SK-N-SH (cell line): Measurements from ENCODE around the gene LRRC46. TPM values are rescaled to one million over a fixed set of nuclear protein-coding genes. Genes with fewer than 3 reads are reported as not detected.

Experiments
- CTCF ChIA-PET: fragments of 300-600, 350-600 bp; formaldehyde crosslinking; extraction: SDS; loops from one replicate; lab custom pipeline; 2021; lab: Yijun Ruan, JAX
- POLR2A ChIA-PET: fragments of 350-600 bp; sonication (Branson Sonifier 250); formaldehyde crosslinking; extraction: SDS; loops from one replicate; lab custom pipeline; 2020; ENCODE audit warnings: antibody characterized with exemption, inconsistent platforms; lab: Yijun Ruan, JAX
- DNase-seq: peaks from one replicate; pipeline ENCODE4 v3.0.0; 2012
- H2AFZ ChIP-seq: fragments of 200-600 bp; sonication (generic); 2 replicates; pipeline ENCODE4 v1.8.1; 2016; ENCODE audit warnings: antibody characterized with exemption, mild to moderate bottlenecking, low read depth
- H3F3A ChIP-seq: fragments of 200-600 bp; sonication (generic); replicated peaks from 2 replicates; pipeline ENCODE3; 2016; ENCODE audit warnings: antibody characterized with exemption, mild to moderate bottlenecking; ENCODE audit not compliant: insufficient read depth
- H3K27ac ChIP-seq, 2 experiments: fragments of 200-500 bp in 1 of 2; fragments of 200-600 bp in 1 of 2; sonication (Bioruptor generic) in 1 of 2; sonication (generic), shearing (Covaris generic) in 1 of 2; 2 replicates each; pipeline versions ENCODE4 v1.5.1 to v1.6.1; 2014 to 2016; ENCODE audit warnings: low read depth in 2 of 2, inconsistent platforms in 1 of 2, low read length in 1 of 2, mild to moderate bottlenecking in 1 of 2, mixed read lengths in 1 of 2
- H3K27me3 ChIP-seq: fragments of 200-600 bp; sonication (generic), shearing (Covaris generic); 2 replicates; pipeline ENCODE4 v1.6.1; 2016; ENCODE audit warnings: mixed run types; ENCODE audit not compliant: insufficient read depth
- H3K36me3 ChIP-seq, 2 experiments: fragments of 200-500 bp in 1 of 2; fragments of 200-600 bp in 1 of 2; sonication (Bioruptor generic) in 1 of 2; sonication (generic) in 1 of 2; replicated peaks in 1 of 2; 2 replicates each; pipeline versions ENCODE3 to v1.5.1; 2014 to 2016; ENCODE audit warnings: low read length in 1 of 2, mild to moderate bottlenecking in 1 of 2; ENCODE audit not compliant: insufficient read depth in 2 of 2, control insufficient read depth in 1 of 2
- H3K4me1 ChIP-seq, 2 experiments: fragments of 200-500 bp in 1 of 2; fragments of 200-600 bp in 1 of 2; sonication (Bioruptor generic) in 1 of 2; sonication (generic), shearing (Covaris generic) in 1 of 2; 2 replicates each; pipeline versions ENCODE4 v1.5.1 to v1.6.1; 2014 to 2016; ENCODE audit warnings: low read depth in 1 of 2, low read length in 1 of 2, mixed run types in 1 of 2; ENCODE audit not compliant: insufficient read depth in 2 of 2, control insufficient read depth in 1 of 2
- H3K4me2 ChIP-seq: fragments of 200-600 bp; sonication (generic), shearing (Covaris generic); 2 replicates; pipeline ENCODE4 v1.6.1; 2017; ENCODE audit warnings: mixed run types
- H3K4me3 ChIP-seq, 2 experiments: fragments of 200-500 bp in 1 of 2; fragments of 200-600 bp in 1 of 2; sonication (Bioruptor generic) in 1 of 2; sonication (generic), shearing (Covaris generic) in 1 of 2; 2 replicates each; pipeline versions ENCODE4 v1.5.1 to v1.8.1; 2014 to 2016; ENCODE audit warnings: low read depth in 2 of 2, inconsistent platforms in 1 of 2, low read length in 1 of 2, mild to moderate bottlenecking in 1 of 2, mixed read lengths in 1 of 2, moderate library complexity in 1 of 2
- H3K79me2 ChIP-seq: fragments of 200-600 bp; sonication (generic); 2 replicates; pipeline ENCODE4 v1.8.1; 2017; ENCODE audit warnings: mild to moderate bottlenecking; ENCODE audit not compliant: insufficient read depth
- H3K9ac ChIP-seq: fragments of 200-600 bp; sonication (generic); 2 replicates; pipeline ENCODE4 v1.6.1; 2017; ENCODE audit warnings: mixed run types
- H3K9me2 ChIP-seq: fragments of 200-600 bp; sonication (generic); 2 replicates; pipeline ENCODE4 v1.6.1; 2017; ENCODE audit warnings: mixed run types
- H3K9me3 ChIP-seq: fragments of 200-600 bp; sonication (generic); 2 replicates; pipeline ENCODE4 v1.6.1; 2017; ENCODE audit warnings: mixed run types, mild to moderate bottlenecking, moderate library complexity
- H4K20me1 ChIP-seq: fragments of 200-600 bp; sonication (generic); 2 replicates; pipeline ENCODE4 v1.6.1; 2017; ENCODE audit warnings: mild to moderate bottlenecking, mixed run types; ENCODE audit not compliant: insufficient read depth
- CHD2 ChIP-seq: fragments of 150-350 bp; IDR thresholded peaks from 2 replicates; pipeline ENCODE4 v1.6.1; 2018; ENCODE audit warnings: low read length; ENCODE audit not compliant: partially characterized antibody
- EP300 ChIP-seq, 2 experiments: IDR thresholded peaks; 2 replicates each; pipeline versions ENCODE4 v1.4.0 to v1.6.1; 2012; ENCODE audit warnings: borderline replicate concordance in 1 of 2, low read depth in 1 of 2, low read length in 1 of 2
- FOSL2 ChIP-seq: IDR thresholded peaks from 2 replicates; pipeline ENCODE4 v1.4.0; 2012; ENCODE audit warnings: low read depth, mild to moderate bottlenecking, moderate library complexity, borderline replicate concordance
- FOXJ3 ChIP-seq: sonication (generic); formaldehyde crosslinking; IDR thresholded peaks from 2 replicates; pipeline ENCODE4 v1.5.1; 2020; ENCODE audit warnings: mild to moderate bottlenecking, missing genetic modification reagents
- FOXM1 ChIP-seq: IDR thresholded peaks from 2 replicates; pipeline ENCODE4 v1.4.0; 2012; ENCODE audit warnings: low read depth, mild to moderate bottlenecking
- GATA2 ChIP-seq: sonication (generic); formaldehyde crosslinking; IDR thresholded peaks from 2 replicates; pipeline ENCODE4 v1.5.0; 2020; ENCODE audit warnings: mild to moderate bottlenecking, missing genetic modification reagents
- JUND ChIP-seq: IDR thresholded peaks from 2 replicates; pipeline ENCODE4 v1.4.0; 2012
- MEF2A ChIP-seq: IDR thresholded peaks from 2 replicates; pipeline ENCODE4 v1.4.0; 2012; ENCODE audit warnings: low read depth, borderline replicate concordance
- POLR2AphosphoS5 ChIP-seq: IDR thresholded peaks from 2 replicates; pipeline ENCODE4 v1.6.1; 2012; ENCODE audit warnings: low read depth, low read length
- RAD21 ChIP-seq: IDR thresholded peaks from 2 replicates; pipeline ENCODE4 v1.6.1; 2012; ENCODE audit warnings: mild to moderate bottlenecking, low read length
- RCOR1 ChIP-seq: fragments of 150-350 bp; IDR thresholded peaks from 2 replicates; pipeline ENCODE4 v1.6.1; 2017; ENCODE audit warnings: antibody characterized with exemption, low read length
- REST ChIP-seq: IDR thresholded peaks from 2 replicates; pipeline ENCODE4 v1.6.1; 2012; ENCODE audit warnings: mild to moderate bottlenecking, low read depth, low read length, moderate library complexity
- RFX5 ChIP-seq: IDR thresholded peaks from 2 replicates; pipeline ENCODE4 v1.6.1; 2012; ENCODE audit warnings: mild to moderate bottlenecking, improper control_type of control experiment, low read length
- RXRA ChIP-seq: IDR thresholded peaks from 2 replicates; pipeline ENCODE4 v1.4.0; 2012; ENCODE audit warnings: low read depth, mild to moderate bottlenecking, borderline replicate concordance
- SMC3 ChIP-seq: IDR thresholded peaks from 2 replicates; pipeline ENCODE4 v1.6.1; 2012; ENCODE audit warnings: low read depth, low read length, improper control_type of control experiment
- TEAD4 ChIP-seq: IDR thresholded peaks from 2 replicates; pipeline ENCODE4 v1.4.0; 2012; ENCODE audit warnings: mild to moderate bottlenecking, borderline replicate concordance; ENCODE audit not compliant: insufficient read depth
- WGBS: methylation state at CpG from one replicate; pipeline ENCODE4 v1.1.6; 2017; ENCODE audit warnings: low lambda C conversion rate; 5-methylcytosine and 5-hydroxymethylcytosine counted together
- polyA plus RNA-seq, 3 experiments: library from polyadenylated mRNA; depleted of rRNA; stranded (reverse); fragments of >200 nt; gene quantifications; 2 replicates each; pipeline ENCODE4 v1.2.3, GENCODE V29; 2012
- TF ChIP-seq, protein P1 (sequence below): IDR thresholded peaks from 2 replicates; pipeline ENCODE4; 2012

LRRC46 gene
- polyA plus RNA-seq, 1 of the 3 experiments (the other 2 are of a cell fraction), result 1.6 TPM

DNA sequence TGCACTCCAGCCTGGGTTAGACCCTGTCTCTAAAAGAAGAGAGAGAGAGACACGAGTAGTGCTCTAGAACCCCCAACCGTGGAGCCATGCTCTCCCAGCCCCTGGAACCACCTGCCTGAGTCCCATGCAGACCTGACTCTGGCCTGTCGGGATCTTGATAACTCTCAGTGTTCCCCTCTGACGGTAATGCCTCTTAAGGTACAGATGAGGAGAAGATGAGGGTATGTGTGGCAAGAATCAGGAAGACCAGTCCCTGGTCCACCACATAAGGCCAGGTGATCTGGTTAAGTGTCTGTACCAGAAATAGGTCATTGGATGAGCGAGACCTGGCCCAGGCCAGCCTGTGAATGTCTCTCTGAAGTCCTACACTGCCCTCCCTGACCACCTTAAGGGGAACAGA lies 28.3 kb upstream of the LRRC46 start (continued):
- TF ChIP-seq REST (no peak), GATA2 (CRISPR knock-in tag) (no peak), RAD21 (no peak), JUND (no peak), RXRA (no peak), SMC3 (no peak), FOXM1 (no peak), EP300 (IDR thresholded peaks at IDR 0.05; ENCODE audit: borderline replicate concordance in 1 of 2, low read depth in 1 of 2, low read length in 1 of 2) (no peak), TEAD4 (no peak), RCOR1 (no peak)

DNA sequence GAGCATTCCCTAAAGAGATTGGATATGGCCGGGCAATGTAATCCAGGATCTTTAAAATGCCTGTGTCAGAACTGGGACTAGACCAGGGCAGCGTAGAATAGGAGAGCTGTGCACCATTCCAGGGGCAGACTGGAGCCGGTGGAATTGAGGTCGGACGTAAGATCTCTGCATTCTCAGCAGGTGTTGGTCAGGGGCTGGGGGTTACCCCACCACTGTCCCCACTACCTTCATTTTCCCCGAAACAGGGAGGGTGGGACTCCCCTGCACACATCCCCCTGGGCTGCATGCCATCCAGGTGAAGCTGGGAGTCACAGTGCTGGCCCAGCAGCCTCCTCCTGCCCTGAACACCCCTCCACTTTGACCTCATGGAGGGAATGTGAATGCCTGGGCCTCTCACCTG lies 27.7 kb upstream of the LRRC46 start:
- Histone ChIP-seq H4K20me1 (no peaks in the 10 kb centered on the region), H3K36me3 (peaks cover 0 to 21% of the 10 kb centered on the region in 2 experiments), H3K9ac (no peak overlapping the region), H3K9me3 (no peaks in the 10 kb centered on the region), H3F3A (no peaks in the 10 kb centered on the region), H3K27ac (no peak overlapping the region), H3K79me2 (no peaks in the 10 kb centered on the region), H3K4me1 (no peaks in the 10 kb centered on the region), H3K4me2 (no peak overlapping the region), H3K9me2 (no peaks in the 10 kb centered on the region), H3K27me3 (0 out of 2 replicates have a peak, but pooled peaks cover 14% of the 10 kb centered on the region), H3K4me3 (no peak overlapping the region), H2AFZ (no peak overlapping the region)
- POLR2A ChIA-PET, result interaction anchor here (0.9 kb wide), 1 partner anchor 18 kb away, joined by 3 read pairs; the partner anchor contains the start of gene OSBPL7
- CTCF ChIA-PET, result interaction anchor here (0.6 to 5.2 kb wide), 9 partner anchors 10 to 140 kb away, joined by 4 to 88 read pairs (median 20); partner anchors contain the start of genes LRRC46, MRPL10, OSBPL7 and TBX21
- TF ChIP-seq FOXJ3 (CRISPR knock-in tag), result no peak
- no peak for TF ChIP-seq REST
- no peak for TF ChIP-seq RFX5
- TF ChIP-seq FOSL2, result no peak
- TF ChIP-seq, protein P1, sequence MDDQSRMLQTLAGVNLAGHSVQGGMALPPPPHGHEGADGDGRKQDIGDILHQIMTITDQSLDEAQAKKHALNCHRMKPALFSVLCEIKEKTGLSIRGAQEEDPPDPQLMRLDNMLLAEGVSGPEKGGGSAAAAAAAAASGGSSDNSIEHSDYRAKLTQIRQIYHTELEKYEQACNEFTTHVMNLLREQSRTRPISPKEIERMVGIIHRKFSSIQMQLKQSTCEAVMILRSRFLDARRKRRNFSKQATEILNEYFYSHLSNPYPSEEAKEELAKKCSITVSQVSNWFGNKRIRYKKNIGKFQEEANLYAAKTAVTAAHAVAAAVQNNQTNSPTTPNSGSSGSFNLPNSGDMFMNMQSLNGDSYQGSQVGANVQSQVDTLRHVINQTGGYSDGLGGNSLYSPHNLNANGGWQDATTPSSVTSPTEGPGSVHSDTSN, result no peak
- no peak for TF ChIP-seq POLR2AphosphoS5
- no peak for TF ChIP-seq CHD2
- TF ChIP-seq MEF2A, result no peak
- WGBS, result 47% methylated on average over 6 of the region's 6 CpGs
- peak; percentile 32 for DNase-seq
